Measurements from ENCODE around the gene POU2AF2.
"Not testable (repeated sequence)": the region's sequence is repeated elsewhere in the genome, so short reads cannot be mapped to it uniquely, and the experiment has no call there.

The POU2AF2 gene

GRCh38 chr11:111303461-111303860 is 57.9 kb downstream of the POU2AF2 start:
- peak; percentile 40 for DNase-seq (ENCODE audit: low spot score)

- DNase-seq (ENCODE audit: low spot score) = no peak
Measured at GRCh38 chr11:111305162-111305802, 59.8 kb downstream of the POU2AF2 start.

GRCh38 chr11:111305876-111306275 is 60.4 kb downstream of the POU2AF2 start:
- no peak for DNase-seq (ENCODE audit: low spot score)

- no peak for DNase-seq (ENCODE audit: low spot score)
Measured at GRCh38 chr11:111306321-111306720, 60.8 kb downstream of the POU2AF2 start.

- DNase-seq (ENCODE audit: low spot score) = no peak
Measured at GRCh38 chr11:111307472-111308108, 62.1 kb downstream of the POU2AF2 start.

- peak; percentile 47 for DNase-seq (ENCODE audit: low spot score)
Measured at GRCh38 chr11:111308140-111308539, 62.6 kb downstream of the POU2AF2 start.

GRCh38 chr11:111309215-111309915 is 63.8 kb downstream of the POU2AF2 start:
- no peak for DNase-seq (ENCODE audit: low spot score)

- no peak for DNase-seq (ENCODE audit: low spot score)
Measured at GRCh38 chr11:111310088-111310487, 64.6 kb downstream of the POU2AF2 start.

GRCh38 chr11:111310723-111311122 is 65.2 kb downstream of the POU2AF2 start:
- DNase-seq (ENCODE audit: low spot score) = no peak

- no peak for DNase-seq (ENCODE audit: low spot score)
Measured at GRCh38 chr11:111312076-111312475, 66.6 kb downstream of the POU2AF2 start.

GRCh38 chr11:111319296-111319695 is 73.8 kb downstream of the POU2AF2 start:
- no peak for DNase-seq (ENCODE audit: low spot score)

- DNase-seq (ENCODE audit: low spot score) = not testable (repeated sequence)
Measured at GRCh38 chr11:111320199-111320598, 74.7 kb downstream of the POU2AF2 start.

- DNase-seq (ENCODE audit: low spot score) = peak; percentile 28
Measured at GRCh38 chr11:111320728-111321568, 75.4 kb downstream of the POU2AF2 start.

- DNase-seq (ENCODE audit: low spot score) = no peak
Measured at GRCh38 chr11:111322534-111322933, 77.0 kb downstream of the POU2AF2 start.

- no peak for DNase-seq (ENCODE audit: low spot score)
Measured at GRCh38 chr11:111324277-111324720, 78.8 kb downstream of the POU2AF2 start.

GRCh38 chr11:111325259-111325658 is 79.7 kb downstream of the POU2AF2 start:
- no peak for DNase-seq (ENCODE audit: low spot score)

GRCh38 chr11:111326824-111327223 is 81.3 kb downstream of the POU2AF2 start:
- DNase-seq (ENCODE audit: low spot score) = no peak

- DNase-seq (ENCODE audit: low spot score) = no peak
Measured at GRCh38 chr11:111327908-111328624, 82.5 kb downstream of the POU2AF2 start.

GRCh38 chr11:111329306-111330204 is 84.0 kb downstream of the POU2AF2 start:
- no peak for DNase-seq (ENCODE audit: low spot score)

- DNase-seq (ENCODE audit: low spot score) = no peak
Measured at GRCh38 chr11:111330234-111330893, 84.8 kb downstream of the POU2AF2 start.
